Loucy (cell line): Measurements from ENCODE around the gene DNAH11.
"Not testable (repeated sequence)": the region's sequence is repeated elsewhere in the genome, so short reads cannot be mapped to it uniquely, and the experiment has no call there.

Experiments used
- EZH2phosphoT487 ChIP-seq: fragments of 200-600 bp; IDR thresholded peaks from 2 replicates; pipeline ENCODE4 v1.6.1; 2018; ENCODE audit warnings: antibody characterized with exemption, mild to moderate bottlenecking, moderate library complexity, borderline replicate concordance
- TF ChIP-seq, protein P1 (sequence below): fragments of 200-600 bp; sonication (generic); conservative IDR thresholded peaks from 2 replicates; pipeline ENCODE4 v1.5.1; 2014; ENCODE audit warnings: mild to moderate bottlenecking, antibody characterized with exemption, low read length

GRCh38 chr7:21700587-21700986 lies 157.7 kb downstream of the DNAH11 start:
- TF ChIP-seq EZH2phosphoT487 = not testable (repeated sequence)
- TF ChIP-seq, protein P1, sequence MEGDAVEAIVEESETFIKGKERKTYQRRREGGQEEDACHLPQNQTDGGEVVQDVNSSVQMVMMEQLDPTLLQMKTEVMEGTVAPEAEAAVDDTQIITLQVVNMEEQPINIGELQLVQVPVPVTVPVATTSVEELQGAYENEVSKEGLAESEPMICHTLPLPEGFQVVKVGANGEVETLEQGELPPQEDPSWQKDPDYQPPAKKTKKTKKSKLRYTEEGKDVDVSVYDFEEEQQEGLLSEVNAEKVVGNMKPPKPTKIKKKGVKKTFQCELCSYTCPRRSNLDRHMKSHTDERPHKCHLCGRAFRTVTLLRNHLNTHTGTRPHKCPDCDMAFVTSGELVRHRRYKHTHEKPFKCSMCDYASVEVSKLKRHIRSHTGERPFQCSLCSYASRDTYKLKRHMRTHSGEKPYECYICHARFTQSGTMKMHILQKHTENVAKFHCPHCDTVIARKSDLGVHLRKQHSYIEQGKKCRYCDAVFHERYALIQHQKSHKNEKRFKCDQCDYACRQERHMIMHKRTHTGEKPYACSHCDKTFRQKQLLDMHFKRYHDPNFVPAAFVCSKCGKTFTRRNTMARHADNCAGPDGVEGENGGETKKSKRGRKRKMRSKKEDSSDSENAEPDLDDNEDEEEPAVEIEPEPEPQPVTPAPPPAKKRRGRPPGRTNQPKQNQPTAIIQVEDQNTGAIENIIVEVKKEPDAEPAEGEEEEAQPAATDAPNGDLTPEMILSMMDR = not testable (repeated sequence)
